HG02571 (cell line): ENCODE measurements around the gene RPL41.
"Not testable (repeated sequence)": the region's sequence is repeated elsewhere in the genome, so short reads cannot be mapped to it uniquely, and the experiment has no call there.

Experiments
- ATAC-seq: cut with Tn5 transposase; IDR thresholded peaks from one replicate; pipeline ENCODE4 v1.9.1; 2021; ENCODE audit warnings: mild to moderate bottlenecking, moderate library complexity; ENCODE audit not compliant: unreplicated experiment

Gene RPL41

DNA sequence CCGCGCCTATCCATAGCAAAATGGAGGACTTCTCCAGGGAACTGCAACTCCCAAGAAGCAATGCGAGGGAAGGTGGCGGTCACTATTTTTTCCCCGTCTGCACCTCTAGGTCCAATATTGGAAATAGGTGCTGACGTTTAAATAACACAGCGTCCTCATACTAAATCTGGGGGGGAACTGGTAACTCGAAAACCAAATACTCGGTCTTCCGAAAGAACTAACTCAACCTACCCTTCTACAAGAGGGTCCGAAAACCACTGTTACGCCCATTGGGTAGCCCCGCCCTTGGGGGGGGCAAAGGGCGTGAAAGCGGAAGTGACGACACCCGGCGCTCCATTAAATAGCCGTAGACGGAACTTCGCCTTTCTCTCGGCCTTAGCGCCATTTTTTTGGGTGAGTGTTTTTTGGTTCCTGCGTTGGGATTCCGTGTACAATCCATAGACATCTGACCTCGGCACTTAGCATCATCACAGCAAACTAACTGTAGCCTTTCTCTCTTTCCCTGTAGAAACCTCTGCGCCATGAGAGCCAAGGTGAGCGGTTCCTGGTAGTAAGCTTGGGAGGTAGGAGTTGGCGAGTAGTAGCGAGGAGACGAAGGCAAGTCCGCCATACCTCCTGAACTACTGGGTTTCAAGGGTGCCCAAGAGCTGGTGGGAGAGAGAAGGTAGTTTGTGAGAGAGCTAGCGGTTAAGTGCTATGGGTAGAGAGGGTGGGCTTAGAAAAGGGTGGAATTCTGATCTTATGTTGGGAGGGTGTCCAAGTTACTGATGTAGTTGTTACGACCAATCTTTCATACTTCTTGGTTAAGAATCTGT is at the start of gene RPL41:
TSS of gene RPL41 (plus strand) at position 367 of the 815 bp plus-strand sequence.
- ATAC-seq: peak; percentile 46

GRCh38 chr12:56071648-56072047 is 44.8 kb upstream of the RPL41 start:
- no peak for ATAC-seq

GRCh38 chr12:56074396-56074795 is 42.0 kb upstream of the RPL41 start:
- no peak for ATAC-seq

DNA sequence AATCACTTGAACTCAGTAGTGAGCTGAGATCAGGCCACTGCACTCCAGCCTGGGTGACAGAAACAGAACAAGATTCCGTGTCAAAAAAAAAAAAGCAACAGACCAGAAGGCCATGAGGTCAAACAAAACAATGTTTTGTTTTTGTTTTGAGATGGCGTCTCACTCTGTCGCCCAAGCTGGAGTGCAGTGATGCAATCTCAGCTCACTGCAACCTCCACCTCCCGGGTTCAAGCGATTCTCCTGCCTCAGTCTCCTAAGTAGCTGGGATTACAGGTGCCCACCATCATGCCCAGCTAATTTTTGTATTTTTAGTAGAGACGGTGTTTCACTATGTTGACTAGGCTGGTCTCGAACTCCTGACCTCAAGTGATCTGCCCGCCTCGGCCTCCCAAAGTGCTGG is 38.5 kb upstream of the RPL41 start:
- ATAC-seq: not testable (repeated sequence)

- no peak for ATAC-seq
Observed at GRCh38 chr12:56078427-56078826, 38.0 kb upstream of the RPL41 start.

- ATAC-seq: peak; percentile 66
Observed at GRCh38 chr12:56078931-56079722, 37.3 kb upstream of the RPL41 start.

DNA sequence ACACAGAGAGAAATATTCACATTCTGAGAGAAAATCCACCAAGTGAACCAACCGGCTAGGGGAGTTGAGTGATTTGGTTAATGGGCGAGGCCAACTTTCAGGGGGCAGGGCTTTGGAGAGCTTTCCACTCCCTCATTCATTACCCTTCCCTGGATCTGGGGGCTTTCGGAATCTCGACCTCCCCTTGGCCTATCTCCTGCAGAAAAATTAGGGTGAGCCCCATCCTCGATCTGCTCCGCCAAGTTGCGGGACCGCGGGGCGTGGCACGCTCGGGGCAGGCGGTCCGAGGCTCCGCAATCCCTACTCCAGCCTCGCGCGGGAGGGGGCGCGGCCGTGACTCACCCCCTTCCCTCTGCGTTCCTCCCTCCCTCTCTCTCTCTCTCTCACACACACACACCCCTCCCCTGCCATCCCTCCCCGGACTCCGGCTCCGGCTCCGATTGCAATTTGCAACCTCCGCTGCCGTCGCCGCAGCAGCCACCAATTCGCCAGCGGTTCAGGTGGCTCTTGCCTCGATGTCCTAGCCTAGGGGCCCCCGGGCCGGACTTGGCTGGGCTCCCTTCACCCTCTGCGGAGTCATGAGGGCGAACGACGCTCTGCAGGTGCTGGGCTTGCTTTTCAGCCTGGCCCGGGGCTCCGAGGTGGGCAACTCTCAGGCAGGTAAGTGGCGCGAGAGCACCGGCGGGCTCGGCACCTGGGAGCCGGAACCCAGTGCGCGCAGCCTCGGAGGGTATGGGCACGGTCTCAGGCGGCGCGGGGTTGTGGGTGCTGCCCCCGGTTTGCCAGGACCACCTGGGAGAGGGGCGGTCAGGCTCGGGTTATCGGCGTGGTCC is 36.5 kb upstream of the RPL41 start, which contains the start of gene ERBB3:
TSS of gene ERBB3 (plus strand) at position 443 of the 833 bp plus-strand sequence. CDS start at position 579, 136 bp downstream.
- no peak for ATAC-seq

DNA sequence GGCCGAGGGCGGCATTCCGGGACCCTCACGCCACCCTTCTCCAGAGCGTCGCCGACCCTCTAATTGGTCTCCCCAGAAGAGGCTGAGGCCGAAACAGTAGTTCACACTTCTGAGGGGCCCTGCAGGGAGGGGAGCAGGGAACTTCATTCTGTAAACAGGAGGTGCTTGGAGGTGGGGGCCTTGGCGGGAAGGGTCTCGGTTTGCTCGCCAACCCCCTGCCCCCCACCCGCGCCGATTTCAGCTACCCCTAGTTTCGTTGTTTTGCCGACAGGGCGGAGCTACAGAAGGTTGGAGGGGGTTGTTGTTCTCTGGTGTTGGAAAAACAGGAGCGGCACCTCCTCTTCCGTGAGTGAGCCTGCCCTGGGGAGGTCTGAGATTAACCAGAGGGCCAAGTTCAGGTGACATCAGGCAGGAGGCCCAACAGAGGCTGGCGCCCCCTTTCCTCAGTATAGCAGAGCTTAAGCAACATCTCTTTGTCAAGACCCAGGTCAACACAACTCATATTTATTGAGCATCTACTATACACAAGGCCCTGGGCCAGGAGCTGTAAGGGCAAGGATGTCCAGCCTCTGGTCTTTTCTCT is 35.8 kb upstream of the RPL41 start:
- no peak for ATAC-seq

DNA sequence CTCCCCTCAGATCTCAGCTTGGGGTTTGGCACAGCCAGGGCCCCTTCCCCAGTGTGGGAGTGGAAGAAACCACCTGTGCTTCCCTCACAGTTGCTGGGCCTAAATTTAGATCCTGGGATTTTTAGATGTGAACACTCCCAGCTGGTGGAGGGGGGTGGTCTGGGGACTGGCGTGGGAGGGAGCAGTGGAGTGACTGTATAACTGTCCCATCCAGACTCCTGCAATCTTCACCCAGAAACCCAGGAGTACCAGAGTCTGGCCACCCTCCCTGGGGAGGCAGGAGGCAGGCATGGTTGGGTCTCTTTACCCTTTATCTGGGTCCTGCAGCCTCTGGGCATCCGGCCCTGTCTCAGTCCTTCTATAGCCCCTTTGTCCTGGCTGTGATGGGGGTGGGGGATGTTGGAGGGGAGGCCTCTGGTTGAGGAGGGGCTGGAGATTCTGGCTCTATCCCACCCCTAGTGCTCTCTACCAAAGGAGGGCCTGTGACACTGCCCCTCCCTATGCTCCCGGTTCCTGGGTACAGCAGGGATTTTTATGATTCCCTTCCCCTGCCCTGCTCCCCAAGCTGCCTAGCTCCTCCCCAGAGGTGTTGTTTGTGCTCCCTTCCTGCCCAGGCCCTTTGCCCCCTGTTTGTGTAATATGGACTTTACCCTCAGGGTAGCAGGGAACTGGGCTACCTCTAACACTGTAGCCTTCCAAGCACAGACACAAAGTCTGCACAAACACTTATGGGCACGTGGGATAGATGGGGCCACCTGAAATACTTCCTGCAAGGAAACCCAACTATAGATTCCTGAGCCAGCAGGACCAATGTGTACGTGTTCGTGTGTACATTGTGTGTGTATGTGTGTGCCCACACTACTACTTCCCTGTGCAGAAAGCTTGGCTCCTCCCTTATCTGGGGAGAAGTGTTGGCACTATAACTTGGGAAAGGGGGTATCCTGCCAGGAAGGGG is 34.8 kb upstream of the RPL41 start:
- no peak for ATAC-seq

GRCh38 chr12:56082382-56082781 is 34.1 kb upstream of the RPL41 start:
- no peak for ATAC-seq

GRCh38 chr12:56082967-56083366 is 33.5 kb upstream of the RPL41 start:
- ATAC-seq: no peak

GRCh38 chr12:56084958-56085543 is 31.4 kb upstream of the RPL41 start:
- no peak for ATAC-seq

DNA sequence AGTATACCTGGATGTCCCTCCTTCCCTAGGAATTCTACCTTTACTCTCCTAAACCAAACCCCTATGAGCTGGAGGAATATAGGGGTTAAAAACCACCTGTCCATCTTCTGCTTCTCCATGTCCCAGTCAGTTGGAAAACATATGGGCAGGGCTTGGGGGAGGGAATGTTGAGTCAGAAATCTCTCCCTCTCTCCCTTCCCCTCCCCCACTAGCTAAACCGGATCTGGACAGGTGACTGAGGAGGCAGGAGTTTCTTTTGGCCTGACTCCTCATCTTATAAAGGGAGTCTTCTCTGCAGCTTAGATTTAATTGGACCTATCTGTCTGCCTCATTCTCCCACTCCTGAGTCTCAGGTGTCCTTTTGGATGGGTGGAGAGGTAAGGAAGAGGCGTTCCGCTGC is 30.3 kb upstream of the RPL41 start:
- ATAC-seq: no peak

GRCh38 chr12:56086608-56087007 is 29.8 kb upstream of the RPL41 start:
- ATAC-seq: no peak

- ATAC-seq: no peak
Observed at GRCh38 chr12:56087220-56087619, 29.2 kb upstream of the RPL41 start.

GRCh38 chr12:56097738-56098137 is 18.7 kb upstream of the RPL41 start:
- ATAC-seq: no peak

GRCh38 chr12:56098592-56098991 is 17.8 kb upstream of the RPL41 start:
- ATAC-seq: no peak

- no peak for ATAC-seq
Observed at GRCh38 chr12:56099787-56100186, 16.6 kb upstream of the RPL41 start.

GRCh38 chr12:56101045-56101444 is 15.4 kb upstream of the RPL41 start:
- no peak for ATAC-seq
